Suprapubic skin (tissue), 4 donors: ENCODE measurements around the gene SORCS2. TPM values are rescaled to one million over a fixed set of nuclear protein-coding genes. Genes with fewer than 3 reads are reported as not detected.

Source experiments
- DNase-seq, 2 donors: peaks; one replicate each; pipeline ENCODE4 v3.0.0-alpha.2; 2019; ENCODE audit warnings: low spot score in 2 of 2
- H3K27ac ChIP-seq: fragments of 200-600 bp; sonication (generic); one replicate; pipeline ENCODE4 v1.5.1; 2019
- H3K27me3 ChIP-seq: fragments of 200-600 bp; sonication (generic); one replicate; pipeline ENCODE4 v1.5.1; 2019
- H3K36me3 ChIP-seq: fragments of 200-600 bp; sonication (generic); one replicate; pipeline ENCODE4 v1.5.1; 2019
- H3K4me1 ChIP-seq: fragments of 200-600 bp; sonication (generic); one replicate; pipeline ENCODE4 v1.5.1; 2019
- H3K4me3 ChIP-seq: fragments of 200-600 bp; sonication (generic); one replicate; pipeline ENCODE4 v1.5.1; 2019; ENCODE audit warnings: mild to moderate bottlenecking
- H3K9me3 ChIP-seq: fragments of 200-600 bp; sonication (generic); one replicate; pipeline ENCODE4 v1.5.1; 2019
- EP300 ChIP-seq: sonication (generic); formaldehyde crosslinking; IDR thresholded peaks from one replicate; pipeline ENCODE4 v1.6.1; 2017; ENCODE audit warnings: antibody characterized with exemption
- POLR2A ChIP-seq, 2 donors: fragments of 450-650 bp; IDR thresholded peaks; one replicate each; pipeline ENCODE4 v1.6.1; 2017; ENCODE audit warnings: antibody characterized with exemption in 2 of 2, mild to moderate bottlenecking in 2 of 2, moderate library complexity in 2 of 2
- POLR2AphosphoS5 ChIP-seq, 3 donors: sonication (generic); formaldehyde crosslinking; IDR thresholded peaks; one replicate each; pipeline ENCODE4 v1.6.1; 2017; ENCODE audit warnings: antibody characterized with exemption in 3 of 3
- WGBS: methylation state at CpG from one replicate; pipeline ENCODE4 v1.1.5; 2018; 5-methylcytosine and 5-hydroxymethylcytosine counted together
- total RNA-seq, 4 donors: library from RNA; depleted of rRNA; stranded (reverse); fragments of >200 nt; gene quantifications; one replicate each; pipeline ENCODE4 v1.1.0, GENCODE V29; 2016
- TF ChIP-seq, protein P1 (sequence below), 2 donors: fragments of 200-600 bp in 1 of 2; fragments of 450-650 bp in 1 of 2; sonication (generic) in 1 of 2; IDR thresholded peaks; one replicate each; pipeline ENCODE4 v1.5.1; 2016 to 2019; ENCODE audit warnings: antibody characterized with exemption in 2 of 2, mild to moderate bottlenecking in 1 of 2, moderate library complexity in 1 of 2

SORCS2 gene
- total RNA-seq, 4 donors from 2014 or later: 0.94 to 4.6 (median 1.3) TPM

- Histone ChIP-seq H3K27ac (no peak overlapping the region), H3K4me1 (peaks cover 9% of the 10 kb centered on the region), H3K36me3 (no peaks in the 10 kb centered on the region), H3K27me3 (peaks cover 9% of the 10 kb centered on the region), H3K9me3 (no peaks in the 10 kb centered on the region), H3K4me3 (no peak overlapping the region)
- DNase-seq: no peak
- 96% methylated on average over 5 of the region's 12 CpGs for WGBS
- TF ChIP-seq, protein P1, sequence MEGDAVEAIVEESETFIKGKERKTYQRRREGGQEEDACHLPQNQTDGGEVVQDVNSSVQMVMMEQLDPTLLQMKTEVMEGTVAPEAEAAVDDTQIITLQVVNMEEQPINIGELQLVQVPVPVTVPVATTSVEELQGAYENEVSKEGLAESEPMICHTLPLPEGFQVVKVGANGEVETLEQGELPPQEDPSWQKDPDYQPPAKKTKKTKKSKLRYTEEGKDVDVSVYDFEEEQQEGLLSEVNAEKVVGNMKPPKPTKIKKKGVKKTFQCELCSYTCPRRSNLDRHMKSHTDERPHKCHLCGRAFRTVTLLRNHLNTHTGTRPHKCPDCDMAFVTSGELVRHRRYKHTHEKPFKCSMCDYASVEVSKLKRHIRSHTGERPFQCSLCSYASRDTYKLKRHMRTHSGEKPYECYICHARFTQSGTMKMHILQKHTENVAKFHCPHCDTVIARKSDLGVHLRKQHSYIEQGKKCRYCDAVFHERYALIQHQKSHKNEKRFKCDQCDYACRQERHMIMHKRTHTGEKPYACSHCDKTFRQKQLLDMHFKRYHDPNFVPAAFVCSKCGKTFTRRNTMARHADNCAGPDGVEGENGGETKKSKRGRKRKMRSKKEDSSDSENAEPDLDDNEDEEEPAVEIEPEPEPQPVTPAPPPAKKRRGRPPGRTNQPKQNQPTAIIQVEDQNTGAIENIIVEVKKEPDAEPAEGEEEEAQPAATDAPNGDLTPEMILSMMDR (IDR thresholded peaks at IDR 0.05): no peak
- TF ChIP-seq POLR2A (IDR thresholded peaks at IDR 0.05): no peak
- no peak for TF ChIP-seq POLR2AphosphoS5 (IDR thresholded peaks at IDR 0.05)
- TF ChIP-seq EP300: no peak
Measured at GRCh38 chr4:7638489-7638888, 446.2 kb downstream of the SORCS2 start.

DNA sequence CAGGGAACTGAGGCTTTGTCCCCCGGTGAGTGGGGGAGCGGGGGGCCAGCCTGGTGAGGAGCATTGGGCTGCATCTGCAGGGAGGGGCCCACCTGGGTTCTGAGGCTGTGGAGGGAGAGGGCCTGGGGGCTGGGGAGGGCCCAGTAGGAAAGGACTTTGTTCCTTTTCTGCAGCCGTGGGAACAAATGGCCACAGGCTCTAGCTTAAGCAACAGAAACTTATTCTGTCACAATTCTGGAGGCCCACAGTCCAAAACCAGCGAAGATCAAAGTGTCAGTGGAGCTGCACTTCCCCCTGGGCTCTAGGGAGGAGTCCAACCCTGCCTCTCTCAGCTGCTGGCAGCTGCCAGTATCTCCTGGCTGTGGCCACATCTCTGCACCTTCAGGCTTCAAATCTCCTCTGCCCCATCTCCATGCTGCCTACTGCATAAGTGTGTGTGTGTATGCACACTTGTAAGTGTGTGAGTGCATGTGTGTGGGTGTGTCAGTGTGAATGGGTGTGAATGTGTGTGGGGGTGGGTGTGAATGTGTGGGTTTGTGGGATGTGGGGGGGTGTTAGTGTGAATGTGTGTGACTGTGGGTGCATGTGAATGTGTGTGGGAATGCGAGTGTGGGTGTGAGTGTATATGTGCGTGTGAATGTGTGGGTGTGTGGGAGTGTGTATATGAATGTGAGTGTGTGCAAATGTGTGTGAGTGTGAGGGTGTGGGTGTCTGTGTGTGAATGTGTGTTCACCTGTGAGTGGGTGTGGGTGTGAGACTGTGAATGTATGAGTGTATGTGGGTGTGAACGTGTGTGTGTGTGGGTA, 446.8 kb downstream of the SORCS2 start:
- TF ChIP-seq POLR2AphosphoS5 (IDR thresholded peaks at IDR 0.05): no peak
- TF ChIP-seq, protein P1 (IDR thresholded peaks at IDR 0.05): no peak
- TF ChIP-seq POLR2A (IDR thresholded peaks at IDR 0.05): no peak
- no peak for TF ChIP-seq EP300
- H3K36me3 ChIP-seq: no peaks in the 10 kb centered on the region
- H3K4me3 ChIP-seq: no peak overlapping the region
- H3K4me1 ChIP-seq: peaks cover 9% of the 10 kb centered on the region
- no peak for DNase-seq
- WGBS: 71% methylated on average over 4 of the region's 7 CpGs
- H3K9me3 ChIP-seq: no peaks in the 10 kb centered on the region
- no peak overlapping the region for H3K27ac ChIP-seq
- peaks cover 9% of the 10 kb centered on the region for H3K27me3 ChIP-seq

DNA sequence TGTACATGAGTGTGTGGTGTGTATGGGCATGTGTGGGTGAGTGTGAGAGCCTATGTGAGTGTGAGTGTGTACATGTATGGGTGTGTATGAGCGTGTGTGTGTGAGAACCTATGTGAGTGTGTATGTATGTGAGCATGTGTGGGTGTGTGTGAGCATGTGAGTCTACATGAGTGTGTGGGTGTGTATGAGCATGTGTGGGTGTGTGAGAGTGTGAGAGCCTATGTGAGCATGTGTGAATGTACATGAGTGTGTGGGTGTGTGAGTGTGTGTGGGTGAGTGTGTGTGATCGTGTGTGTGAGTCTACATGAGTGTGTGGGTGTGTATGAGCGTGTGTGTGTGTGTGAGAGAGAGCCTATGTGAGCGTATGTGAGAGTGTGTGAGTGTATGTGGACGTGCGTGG, 447.8 kb downstream of the SORCS2 start:
- Histone ChIP-seq H3K9me3 (no peaks in the 10 kb centered on the region), H3K4me1 (peaks cover 5% of the 10 kb centered on the region), H3K36me3 (no peaks in the 10 kb centered on the region), H3K27me3 (peaks cover 4% of the 10 kb centered on the region), H3K27ac (no peak overlapping the region), H3K4me3 (no peak overlapping the region)
- 80% methylated on average over 6 of the region's 6 CpGs for WGBS
- DNase-seq: no peak
- TF ChIP-seq EP300 (no peak), POLR2A (IDR thresholded peaks at IDR 0.05) (no peak), POLR2AphosphoS5 (IDR thresholded peaks at IDR 0.05) (no peak)
- TF ChIP-seq, protein P1 (IDR thresholded peaks at IDR 0.05): no peak

GRCh38 chr4:7641712-7642111, 449.4 kb downstream of the SORCS2 start:
- Histone ChIP-seq H3K36me3 (no peaks in the 10 kb centered on the region), H3K9me3 (no peaks in the 10 kb centered on the region), H3K4me1 (no peaks in the 10 kb centered on the region), H3K27ac (no peak overlapping the region), H3K27me3 (peaks cover 4% of the 10 kb centered on the region), H3K4me3 (no peak overlapping the region)
- DNase-seq: no peak
- TF ChIP-seq POLR2AphosphoS5 (IDR thresholded peaks at IDR 0.05): no peak
- TF ChIP-seq POLR2A (IDR thresholded peaks at IDR 0.05): no peak
- no peak for TF ChIP-seq EP300
- TF ChIP-seq, protein P1 (IDR thresholded peaks at IDR 0.05): no peak

DNA sequence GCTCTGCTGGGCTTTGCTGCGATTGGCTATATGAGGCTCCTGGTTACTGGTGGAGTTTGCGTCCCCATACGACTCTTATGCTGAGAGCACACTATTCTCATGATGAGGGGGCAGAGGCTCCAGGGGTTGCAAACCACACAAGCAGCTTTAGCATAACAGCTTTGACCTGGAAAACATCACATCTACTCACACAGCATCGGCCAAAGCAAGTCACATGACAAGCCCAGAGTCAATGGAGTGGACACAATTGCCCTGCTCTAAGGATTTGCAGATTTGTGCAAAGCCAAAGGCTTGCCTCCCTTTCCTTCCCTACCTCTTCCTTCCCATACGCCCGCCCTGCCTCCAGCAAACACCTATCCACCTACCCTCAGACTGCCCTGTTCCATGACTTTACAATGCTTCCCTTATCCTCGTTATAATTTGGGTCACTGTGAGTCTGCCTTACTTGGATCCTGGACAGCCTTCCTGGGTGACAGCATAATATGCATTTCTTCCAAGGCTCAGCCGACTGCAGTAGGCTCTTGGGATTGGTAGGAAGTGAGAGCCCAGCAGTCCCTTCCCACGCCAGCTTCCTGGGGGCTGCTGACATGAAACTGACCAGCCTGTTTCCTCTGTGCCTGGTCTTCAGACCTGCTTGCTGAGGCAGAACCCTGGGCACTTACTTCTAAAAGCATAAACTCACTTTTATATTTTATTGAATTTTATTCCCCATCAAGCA, 450.6 kb downstream of the SORCS2 start:
- Histone ChIP-seq H3K27ac (no peak overlapping the region), H3K36me3 (no peaks in the 10 kb centered on the region), H3K4me3 (no peak overlapping the region), H3K9me3 (no peaks in the 10 kb centered on the region), H3K4me1 (no peaks in the 10 kb centered on the region), H3K27me3 (no peaks in the 10 kb centered on the region)
- no peak for TF ChIP-seq POLR2AphosphoS5 (IDR thresholded peaks at IDR 0.05)
- WGBS: 61% methylated on average over 9 of the region's 9 CpGs
- DNase-seq: no peak
